Effector memory CD4-positive, alpha-beta T cell (primary cell): Measurements from ENCODE around the gene EPHB3.

Experiments used
- DNase-seq, 3 donors: peaks; one replicate each; pipeline ENCODE4 v3.0.0-alpha.2; 2020
- H3K27ac ChIP-seq: 2 replicates; pipeline ENCODE4 v1.7.0; 2013; ENCODE audit warnings: mild to moderate bottlenecking, low read length, moderate library complexity; ENCODE audit not compliant: insufficient read depth, poor library complexity, severe bottlenecking
- H3K27me3 ChIP-seq: replicated peaks from 2 replicates; pipeline ENCODE4 v1.7.0; 2013; ENCODE audit warnings: mild to moderate bottlenecking, low read length; ENCODE audit not compliant: insufficient read depth, control insufficient read depth, poor library complexity, severe bottlenecking
- H3K36me3 ChIP-seq: 2 replicates; pipeline ENCODE4 v1.7.0; 2013; ENCODE audit warnings: mild to moderate bottlenecking, low read length, moderate library complexity; ENCODE audit not compliant: control insufficient read depth, insufficient read depth
- H3K4me1 ChIP-seq: 2 replicates; pipeline ENCODE4 v1.7.0; 2013; ENCODE audit warnings: low read length, mild to moderate bottlenecking; ENCODE audit not compliant: control insufficient read depth, insufficient read depth, poor library complexity, severe bottlenecking
- H3K4me3 ChIP-seq: 2 replicates; pipeline ENCODE4 v1.7.0; 2013; ENCODE audit warnings: low read length, low read depth, mild to moderate bottlenecking; ENCODE audit not compliant: insufficient read depth, poor library complexity, severe bottlenecking
- H3K9me3 ChIP-seq: 2 replicates; pipeline ENCODE4 v1.7.0; 2013; ENCODE audit warnings: mild to moderate bottlenecking, low read length, moderate library complexity; ENCODE audit not compliant: control insufficient read depth

Gene EPHB3

DNA sequence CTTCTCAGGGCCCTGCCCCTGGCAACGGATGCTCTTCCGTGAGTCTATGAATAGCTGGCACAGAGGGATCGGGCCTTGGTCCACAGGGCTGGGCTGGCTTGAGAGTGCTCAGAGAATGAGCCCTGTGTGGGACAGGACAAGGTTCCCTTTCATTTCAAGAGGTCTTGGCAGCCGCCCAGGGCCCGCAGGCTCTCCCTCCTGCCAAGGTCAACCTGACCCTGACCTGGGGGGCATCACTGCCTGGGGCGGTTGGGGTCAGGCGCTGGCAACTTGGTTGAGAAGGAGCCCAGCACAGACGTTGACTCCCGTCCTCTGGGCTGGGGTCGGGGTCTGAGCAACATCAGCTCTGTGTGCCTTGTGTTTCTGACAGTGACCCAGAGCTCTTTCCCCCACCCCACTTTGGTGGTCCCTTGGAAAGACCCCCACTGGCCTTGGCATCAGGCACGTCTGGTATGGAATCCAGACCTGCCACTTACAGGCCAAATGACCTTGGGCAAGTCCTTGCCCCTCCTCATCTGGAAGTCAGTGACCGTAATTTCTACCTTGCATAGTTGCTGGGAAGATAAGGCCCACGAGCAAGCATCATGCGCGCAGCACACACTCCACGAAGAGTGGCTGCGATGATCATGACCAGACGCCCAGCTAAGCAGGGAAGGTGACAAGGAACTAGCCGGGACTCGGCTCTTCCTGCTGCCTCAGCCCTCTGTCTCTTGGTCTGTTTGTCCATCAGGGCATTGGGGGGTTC is 36.4 kb downstream of the EPHB3 start:
- Histone ChIP-seq H3K4me1 (peaks cover 10% of the 10 kb centered on the region), H3K36me3 (no peaks in the 10 kb centered on the region), H3K4me3 (no peak overlapping the region), H3K27ac (no peak overlapping the region), H3K27me3 (peaks cover 9% of the 10 kb centered on the region), H3K9me3 (no peaks in the 10 kb centered on the region)
- no peak for DNase-seq

DNA sequence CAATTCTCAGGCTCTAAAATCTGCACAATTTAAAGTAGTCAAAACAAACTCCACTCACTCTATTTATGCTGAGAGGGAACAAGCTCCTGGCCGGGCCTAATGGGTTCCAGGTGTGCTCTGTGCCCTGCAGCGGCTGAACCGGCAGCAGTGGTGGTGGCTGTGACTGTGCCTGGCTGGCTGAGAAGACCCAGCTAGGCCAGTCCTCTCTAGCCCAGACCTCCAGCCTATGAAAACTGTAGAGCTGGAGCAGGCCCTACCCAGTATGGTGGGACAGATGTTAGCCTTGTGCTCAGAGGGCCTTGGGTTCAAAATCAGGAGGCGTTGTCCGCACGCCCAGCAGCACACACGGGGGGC is 37.0 kb downstream of the EPHB3 start:
- H3K4me3 ChIP-seq: no peak overlapping the region
- H3K4me1 ChIP-seq: peaks cover 11% of the 10 kb centered on the region
- peaks cover 14% of the 10 kb centered on the region for H3K27me3 ChIP-seq
- no peaks in the 10 kb centered on the region for H3K9me3 ChIP-seq
- no peak for DNase-seq
- no peaks in the 10 kb centered on the region for H3K36me3 ChIP-seq
- no peak overlapping the region for H3K27ac ChIP-seq

GRCh38 chr3:184599143-184599542 is 37.6 kb downstream of the EPHB3 start:
- no peak for DNase-seq

DNA sequence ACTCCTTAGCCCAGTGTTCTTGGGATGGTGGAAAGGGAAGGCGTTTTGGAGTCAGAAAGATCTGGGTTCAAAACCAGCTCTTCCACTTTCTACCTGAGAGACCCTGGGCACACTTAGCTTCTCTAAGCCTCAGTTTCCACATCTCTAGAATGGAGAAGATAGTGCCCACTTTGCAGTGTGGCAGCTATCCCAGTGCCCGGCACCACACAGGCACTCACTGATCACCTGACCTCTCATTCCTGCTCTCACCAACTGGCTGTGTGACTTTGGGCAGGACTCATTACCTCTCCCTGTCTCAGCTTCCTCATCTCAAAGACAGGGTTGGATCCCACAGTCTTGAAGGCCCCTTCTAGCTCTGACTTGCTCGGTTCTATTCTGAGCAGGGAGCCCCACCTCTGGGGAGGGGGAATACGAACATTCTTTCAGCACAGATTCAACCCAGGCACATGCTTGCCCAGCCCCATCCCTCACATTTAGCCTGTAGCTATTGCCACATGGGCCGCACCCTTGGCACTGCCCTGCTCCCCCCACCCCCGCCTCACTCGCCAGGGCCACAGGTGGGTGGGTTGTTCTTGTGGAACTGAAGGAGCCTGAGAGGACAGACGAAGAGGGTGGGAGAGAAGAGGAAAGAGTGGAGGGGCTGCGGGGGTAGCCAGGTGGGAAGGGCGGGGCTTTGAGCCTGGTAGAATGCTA is 39.2 kb downstream of the EPHB3 start:
- H3K27ac ChIP-seq: no peak overlapping the region
- no peaks in the 10 kb centered on the region for H3K36me3 ChIP-seq
- no peaks in the 10 kb centered on the region for H3K9me3 ChIP-seq
- no peak for DNase-seq
- H3K4me3 ChIP-seq: no peak overlapping the region
- H3K4me1 ChIP-seq: peaks cover 18% of the 10 kb centered on the region
- H3K27me3 ChIP-seq: peaks cover 28% of the 10 kb centered on the region

More at GRCh38 chr3:184599143-184599542, 37.6 kb downstream of the EPHB3 start:
- Histone ChIP-seq H3K27me3 (peaks cover 20% of the 10 kb centered on the region), H3K27ac (no peak overlapping the region), H3K4me1 (peaks cover 17% of the 10 kb centered on the region), H3K4me3 (no peak overlapping the region), H3K36me3 (no peaks in the 10 kb centered on the region), H3K9me3 (no peaks in the 10 kb centered on the region)

- no peak for DNase-seq
- no peak overlapping the region for H3K27ac ChIP-seq
- H3K9me3 ChIP-seq: no peaks in the 10 kb centered on the region
- peaks cover 18% of the 10 kb centered on the region for H3K4me1 ChIP-seq
- peaks cover 28% of the 10 kb centered on the region for H3K27me3 ChIP-seq
- no peak overlapping the region for H3K4me3 ChIP-seq
- H3K36me3 ChIP-seq: no peaks in the 10 kb centered on the region
Observed at GRCh38 chr3:184601576-184602371, 40.2 kb downstream of the EPHB3 start.

DNA sequence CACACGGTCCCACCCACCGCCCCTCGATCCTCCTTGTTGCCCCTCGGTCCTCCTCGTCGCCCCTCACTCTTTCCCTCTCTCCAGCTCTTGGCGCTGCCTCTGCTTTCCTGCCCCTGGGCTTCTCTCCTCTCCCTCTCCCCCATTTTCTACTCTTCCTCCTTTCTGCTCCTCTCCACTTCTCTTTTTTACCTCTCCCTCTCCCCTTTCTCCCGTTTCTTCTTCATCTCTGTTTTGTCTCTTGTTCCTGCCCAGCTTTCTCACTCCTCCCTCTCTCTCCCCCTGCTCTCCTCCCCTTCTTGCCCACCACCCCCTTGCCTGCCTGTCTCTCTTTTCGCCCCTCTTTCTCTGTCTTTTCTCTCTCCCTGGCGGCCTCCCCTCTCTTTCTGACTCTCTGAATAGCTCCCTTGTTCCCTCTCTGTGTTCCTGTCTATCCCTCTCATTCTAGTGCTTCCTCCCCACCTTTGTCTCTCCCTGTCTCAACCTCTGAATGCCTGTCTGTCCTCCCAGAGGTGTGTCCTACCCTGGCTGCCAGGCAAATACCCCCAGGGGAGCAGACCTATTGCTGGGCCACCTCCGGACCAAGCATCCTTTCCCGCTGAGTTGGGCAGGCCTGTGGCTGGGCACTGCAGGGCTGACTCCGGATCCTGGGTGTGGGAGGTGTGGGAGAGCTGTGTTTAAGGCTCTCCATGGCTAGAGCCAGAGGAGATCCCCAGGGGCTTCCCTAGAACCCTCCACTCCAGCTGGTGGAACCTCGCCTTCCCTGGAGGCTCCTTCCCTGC is 41.0 kb downstream of the EPHB3 start:
- peaks cover 18% of the 10 kb centered on the region for H3K4me1 ChIP-seq
- no peaks in the 10 kb centered on the region for H3K9me3 ChIP-seq
- peaks cover 28% of the 10 kb centered on the region for H3K27me3 ChIP-seq
- H3K4me3 ChIP-seq: no peak overlapping the region
- no peak overlapping the region for H3K27ac ChIP-seq
- no peaks in the 10 kb centered on the region for H3K36me3 ChIP-seq
- DNase-seq: no peak

- Histone ChIP-seq H3K27me3 (peaks cover 28% of the 10 kb centered on the region), H3K36me3 (no peaks in the 10 kb centered on the region), H3K4me1 (peaks cover 20% of the 10 kb centered on the region), H3K9me3 (no peaks in the 10 kb centered on the region), H3K4me3 (no peak overlapping the region), H3K27ac (no peak overlapping the region)
- DNase-seq: no peak
Observed at GRCh38 chr3:184603151-184604030, 41.8 kb downstream of the EPHB3 start.

DNA sequence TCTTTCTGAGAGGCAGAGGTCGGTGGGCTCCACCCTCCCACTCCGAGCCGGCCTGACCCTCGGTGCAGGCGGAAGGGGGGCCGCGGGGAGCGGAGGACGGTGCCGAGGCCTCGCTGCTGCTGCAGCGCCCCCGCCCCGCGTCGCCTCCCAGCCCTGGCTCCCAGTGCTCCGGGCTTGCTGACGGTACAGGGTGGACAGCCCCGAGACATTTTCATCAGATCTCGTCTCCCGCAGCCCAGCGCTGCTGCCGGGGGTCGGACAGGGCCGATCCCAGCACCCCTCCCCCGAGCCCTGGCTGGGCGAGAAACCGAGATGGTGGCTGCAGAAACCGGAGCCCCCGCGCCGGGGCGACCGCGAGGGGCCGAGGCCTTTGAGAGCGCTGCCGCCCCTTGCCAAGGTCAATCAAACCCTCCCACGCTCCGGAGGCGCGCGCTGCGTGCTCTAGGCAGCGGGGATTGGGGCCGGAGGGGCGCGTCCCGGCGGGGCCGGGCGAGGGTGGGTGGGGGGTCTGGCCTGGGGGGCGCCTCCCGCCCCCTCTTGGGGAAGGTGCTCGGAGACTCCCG is 42.5 kb downstream of the EPHB3 start:
- H3K4me1 ChIP-seq: peaks cover 20% of the 10 kb centered on the region
- peaks cover 28% of the 10 kb centered on the region for H3K27me3 ChIP-seq
- DNase-seq: no peak
- H3K9me3 ChIP-seq: no peaks in the 10 kb centered on the region
- no peak overlapping the region for H3K27ac ChIP-seq
- H3K36me3 ChIP-seq: no peaks in the 10 kb centered on the region
- H3K4me3 ChIP-seq: no peak overlapping the region
